NCI-H2081 treated with DMSO at 0.1 percent for 48 hours (cell line): ENCODE measurements around the gene CMTM4.
"Not testable (repeated sequence)": the region's sequence is repeated elsewhere in the genome, so short reads cannot be mapped to it uniquely, and the experiment has no call there.

ENCODE experiments used
- DNase-seq: peaks from one replicate; lab custom pipeline; 2025; lab: John Stamatoyannopoulos, UW

Gene CMTM4

DNA sequence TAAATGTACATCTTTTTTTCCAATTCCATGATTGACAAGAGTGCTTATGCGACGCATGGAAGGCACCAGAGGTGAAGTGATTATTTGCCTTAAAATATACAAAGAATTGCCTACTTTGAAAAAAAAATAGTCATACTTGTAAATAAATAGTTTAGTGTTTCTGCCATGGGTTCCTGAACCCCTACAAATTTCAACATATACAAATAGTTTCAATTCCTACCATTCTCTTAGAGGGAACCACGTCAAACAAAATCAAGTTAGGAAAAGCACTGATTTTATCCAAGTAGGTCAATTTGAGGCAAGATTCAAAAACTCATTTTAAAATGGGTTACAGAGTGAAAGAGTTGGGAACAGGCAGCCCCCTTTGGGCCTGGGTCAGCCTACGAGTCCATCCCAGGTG is 80.4 kb downstream of the CMTM4 start:
- no peak for DNase-seq

GRCh38 chr16:66614161-66614802 is 82.3 kb downstream of the CMTM4 start:
- no peak for DNase-seq

DNA sequence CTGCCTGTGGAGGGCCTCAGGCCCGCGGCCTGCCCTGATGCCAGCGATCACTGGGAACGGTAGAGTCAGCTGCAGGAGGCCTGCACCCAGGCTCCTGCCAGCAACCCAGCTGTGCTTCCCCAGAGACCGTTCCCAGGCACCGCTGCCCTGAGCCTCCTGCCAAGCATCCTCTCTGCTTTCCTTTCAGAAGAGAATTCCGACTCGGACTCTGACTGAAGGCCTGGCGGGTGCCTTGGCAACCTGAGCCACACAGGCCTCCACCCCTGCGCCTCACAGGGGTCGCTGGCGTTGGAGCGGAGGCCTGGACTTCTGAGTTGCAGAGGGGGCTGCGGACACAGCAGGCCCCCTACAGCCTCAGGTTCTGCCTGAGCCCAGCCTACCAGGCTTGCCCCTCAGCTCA is 84.1 kb downstream of the CMTM4 start:
- DNase-seq = no peak

DNA sequence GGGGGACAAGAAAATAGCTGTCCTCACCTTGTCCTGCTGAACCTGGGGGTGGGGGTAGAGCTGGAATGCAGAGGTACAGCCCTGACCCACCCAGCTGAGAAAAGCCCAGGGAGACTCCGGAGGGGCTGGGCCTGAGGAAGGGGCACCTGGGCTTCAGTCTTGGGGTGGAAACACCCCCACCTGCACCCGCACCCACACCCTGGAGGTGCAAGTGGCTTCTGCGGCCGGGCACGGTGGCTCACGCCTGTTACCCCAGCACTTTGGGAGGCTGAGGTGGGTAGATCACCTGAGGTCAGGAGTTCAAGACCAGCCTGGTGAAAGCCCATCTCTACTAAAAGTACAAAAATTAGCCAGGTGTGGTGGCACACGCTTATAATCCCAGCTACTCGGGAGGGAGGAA is 84.6 kb downstream of the CMTM4 start:
- DNase-seq = not testable (repeated sequence)

DNA sequence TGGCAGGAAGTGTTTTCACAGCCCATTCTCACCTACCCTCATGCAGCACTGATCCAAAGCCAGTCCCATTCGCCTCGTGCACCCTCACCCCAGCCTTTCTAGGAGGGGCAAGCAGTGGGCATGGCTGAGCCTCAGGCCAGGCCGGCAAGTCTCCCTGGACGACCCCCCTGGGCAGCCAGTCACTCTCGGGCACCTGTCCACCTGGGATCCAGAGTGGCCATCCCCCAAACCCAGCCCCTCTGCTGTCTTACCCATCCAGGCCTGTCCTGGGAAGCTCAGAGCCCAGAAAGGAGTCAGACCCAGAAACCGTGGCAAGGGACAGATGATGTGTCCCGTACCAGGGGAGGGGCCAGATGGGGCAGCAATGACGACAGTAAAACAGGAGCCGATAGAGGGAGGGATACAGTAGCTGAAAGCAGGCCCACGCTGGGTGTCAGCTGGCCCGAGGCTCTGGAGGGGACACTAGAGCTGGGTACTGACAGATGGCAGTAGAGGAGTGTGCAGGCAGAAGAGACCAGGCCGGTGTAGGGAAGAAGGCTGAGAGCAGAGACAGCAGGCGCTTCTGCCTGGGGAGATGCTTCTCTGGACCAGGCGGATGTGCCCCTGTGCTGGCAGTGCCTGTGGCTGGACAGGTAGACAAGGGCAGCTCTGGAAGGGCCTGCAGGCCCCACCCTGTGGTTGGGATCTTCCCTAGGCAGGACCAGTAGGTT is 86.3 kb downstream of the CMTM4 start:
- no peak for DNase-seq

DNA sequence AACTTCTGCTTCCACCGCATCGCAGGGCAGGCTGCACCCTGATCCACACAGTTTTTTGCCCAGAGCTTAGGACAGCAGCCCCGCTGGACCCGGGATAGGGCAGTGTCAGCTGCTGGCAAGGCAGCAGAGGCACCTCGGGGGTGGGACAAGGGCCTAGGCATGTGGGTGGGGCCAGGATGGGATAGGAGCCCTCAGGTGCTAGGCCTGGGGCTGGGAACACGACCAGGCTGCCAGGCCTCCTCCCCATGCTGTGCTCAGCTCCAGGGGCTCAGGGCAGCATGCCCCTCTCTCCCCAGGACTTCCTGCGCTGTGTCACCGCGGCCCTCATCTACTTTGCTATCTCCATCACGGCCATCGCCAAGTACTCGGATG is 87.4 kb downstream of the CMTM4 start:
- DNase-seq = no peak

DNA sequence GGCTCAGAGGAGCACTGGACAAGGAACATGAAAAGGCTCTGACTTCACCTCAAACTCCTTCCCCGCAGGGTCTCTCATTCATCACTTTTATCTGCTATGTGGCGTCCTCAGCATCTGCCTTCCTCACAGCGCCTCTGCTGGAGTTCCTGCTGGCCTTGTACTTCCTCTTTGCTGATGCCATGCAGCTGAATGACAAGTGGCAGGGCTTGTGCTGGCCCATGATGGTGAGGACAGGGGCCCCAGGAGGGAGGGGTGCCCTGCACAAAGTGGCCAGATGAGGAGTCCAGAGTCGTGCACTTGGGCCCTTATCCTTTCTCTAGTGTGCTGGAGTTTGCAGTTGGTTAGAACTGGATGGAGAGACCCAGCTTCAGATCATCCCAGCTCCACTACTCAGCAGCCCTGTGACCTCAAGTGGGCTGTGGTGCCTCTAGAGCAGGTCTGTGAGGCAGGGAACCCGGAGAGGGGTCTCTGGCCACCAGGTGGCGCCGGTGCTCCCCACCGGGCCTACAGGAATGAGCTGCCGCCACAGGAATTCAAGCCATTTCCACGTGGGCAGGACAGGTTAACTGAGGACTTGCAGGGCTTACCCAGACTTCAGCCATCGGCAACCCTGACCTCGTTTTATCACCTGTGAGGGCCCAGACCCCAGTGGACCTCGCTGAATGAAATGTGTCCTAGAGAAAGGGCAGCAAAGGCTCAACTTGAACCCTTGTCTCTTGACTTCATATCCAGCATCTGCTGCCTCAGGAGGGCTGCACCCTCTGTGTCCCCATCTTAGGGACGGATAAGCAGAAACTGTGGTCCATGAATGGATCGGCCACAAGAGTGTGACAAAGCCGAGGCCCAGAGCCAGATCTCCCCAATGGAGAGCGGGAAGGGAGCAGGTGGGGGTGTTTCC is 88.1 kb downstream of the CMTM4 start:
- DNase-seq = no peak

- DNase-seq = no peak
Observed at GRCh38 chr16:66605979-66606751, 90.4 kb downstream of the CMTM4 start.

DNA sequence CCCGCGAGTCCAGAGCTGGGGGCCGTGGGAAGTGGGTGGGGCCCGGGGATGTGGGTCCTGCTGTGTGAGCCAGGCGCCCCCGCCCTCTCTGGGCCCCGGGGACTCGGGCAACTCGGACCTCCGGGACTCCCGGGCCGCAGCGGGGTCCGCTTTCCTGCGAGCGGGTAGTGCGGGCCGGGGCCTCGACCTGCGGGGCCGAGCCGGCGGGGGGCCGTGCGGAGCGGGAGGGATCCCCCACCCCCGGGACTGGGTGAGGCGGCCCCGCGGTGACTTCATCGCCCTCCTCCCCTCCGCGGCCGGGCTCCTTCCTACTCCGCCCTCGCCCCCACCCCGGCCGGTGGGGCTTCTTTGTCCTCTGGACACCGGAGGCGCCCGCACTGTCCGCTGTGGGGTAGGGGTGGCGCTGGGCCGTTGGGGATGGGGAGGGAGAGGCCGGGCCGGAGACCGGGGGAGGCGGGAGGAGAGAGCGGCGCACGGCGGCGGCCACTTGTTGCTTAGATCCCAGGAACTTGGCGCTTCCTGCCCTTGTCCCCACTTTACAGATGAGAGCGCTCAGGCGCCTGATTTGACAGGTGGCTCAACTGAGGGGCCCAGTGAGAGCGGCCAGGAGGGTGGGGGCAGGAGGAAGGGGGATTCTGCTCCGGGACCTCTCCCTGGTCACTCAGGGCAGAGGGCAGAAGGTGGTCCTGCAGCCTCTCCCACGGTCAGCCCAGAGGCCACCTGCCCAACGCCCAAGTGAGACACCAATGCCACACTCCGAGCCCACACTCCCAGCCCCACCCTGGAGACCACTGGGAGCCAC is 91.2 kb downstream of the CMTM4 start:
- no peak for DNase-seq

DNA sequence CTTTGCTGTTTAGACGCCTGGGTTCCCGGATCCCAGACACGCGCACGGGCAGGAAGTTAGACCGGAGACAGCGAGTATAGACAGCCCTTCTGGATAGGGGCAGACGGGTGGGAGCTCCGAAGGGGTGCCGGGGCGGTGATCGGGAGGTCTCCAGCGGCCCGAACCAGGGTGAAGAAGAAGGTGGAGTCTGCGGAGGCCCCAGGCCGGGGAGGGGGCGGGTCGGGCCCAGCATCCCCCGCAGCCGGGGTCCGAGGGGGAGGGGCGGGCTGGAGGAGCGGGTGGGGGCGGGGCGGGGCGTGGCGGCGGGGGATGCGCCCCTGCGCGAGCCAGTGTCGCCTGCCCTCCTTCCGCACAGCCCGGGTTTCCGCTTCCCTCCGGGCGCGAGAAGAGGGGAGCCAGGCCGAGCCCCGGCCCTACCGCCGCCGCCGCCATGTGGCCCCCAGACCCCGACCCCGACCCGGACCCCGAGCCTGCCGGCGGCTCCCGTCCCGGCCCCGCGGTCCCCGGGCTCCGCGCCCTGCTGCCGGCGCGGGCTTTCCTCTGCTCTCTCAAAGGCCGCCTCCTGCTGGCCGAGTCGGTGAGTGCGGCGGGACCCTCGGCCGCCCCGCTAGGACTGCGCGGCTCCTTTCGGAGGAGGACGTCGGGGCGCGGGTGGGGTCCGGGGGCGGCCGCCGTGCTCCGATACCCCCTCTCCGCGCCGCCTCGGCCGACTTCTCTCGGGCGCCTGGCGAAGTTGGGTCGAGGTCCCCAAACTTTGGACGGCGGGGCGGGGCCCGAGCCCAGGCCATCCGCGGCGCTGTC is 92.0 kb downstream of the CMTM4 start, which contains the start of gene CMTM3:
Gene CMTM3 (plus strand): TSS at position 329 of the 801 bp plus-strand sequence. CDS start 102 bp downstream, at position 431.
- DNase-seq = no peak

DNA sequence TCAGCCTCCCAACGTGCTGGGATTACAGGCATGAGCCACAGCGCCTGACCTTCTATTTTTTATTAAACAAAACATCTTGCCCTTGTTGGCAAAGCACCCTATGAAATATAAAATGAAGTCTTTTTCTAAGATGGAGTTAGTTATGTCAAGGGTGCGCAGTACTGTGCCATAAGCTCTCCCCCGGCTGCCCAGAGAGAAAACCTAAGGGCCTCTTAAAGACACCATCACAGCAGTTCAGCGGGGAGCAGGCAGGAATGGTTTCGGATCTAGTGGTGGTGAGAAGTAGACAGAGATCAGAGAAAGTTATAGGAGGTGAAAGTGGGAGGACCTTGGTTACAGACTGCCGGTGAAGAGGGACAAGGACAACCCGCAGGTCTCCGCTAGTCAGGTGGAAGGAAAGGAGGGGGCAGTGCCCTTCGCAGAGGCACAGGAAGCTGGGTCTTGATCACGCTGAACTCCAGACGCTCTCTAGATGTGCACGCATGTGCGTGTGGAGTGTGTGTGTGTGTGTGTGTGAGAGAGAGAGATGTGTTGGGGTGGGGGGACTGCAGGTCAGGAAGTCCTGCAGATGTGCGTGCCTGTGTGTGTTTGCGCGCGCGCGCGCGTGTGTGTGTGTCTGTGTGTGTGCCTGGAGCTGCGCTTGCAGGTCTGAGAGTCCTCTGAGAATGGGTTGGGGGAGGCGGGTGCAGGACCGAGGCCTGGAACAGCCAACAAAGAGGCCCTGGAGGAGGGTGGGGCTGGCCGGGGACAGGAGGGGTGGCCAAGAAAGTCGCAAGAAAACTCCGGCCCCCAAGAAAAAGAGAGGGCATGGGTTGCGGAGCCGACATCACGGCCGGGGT is 92.8 kb downstream of the CMTM4 start:
- DNase-seq = no peak

DNA sequence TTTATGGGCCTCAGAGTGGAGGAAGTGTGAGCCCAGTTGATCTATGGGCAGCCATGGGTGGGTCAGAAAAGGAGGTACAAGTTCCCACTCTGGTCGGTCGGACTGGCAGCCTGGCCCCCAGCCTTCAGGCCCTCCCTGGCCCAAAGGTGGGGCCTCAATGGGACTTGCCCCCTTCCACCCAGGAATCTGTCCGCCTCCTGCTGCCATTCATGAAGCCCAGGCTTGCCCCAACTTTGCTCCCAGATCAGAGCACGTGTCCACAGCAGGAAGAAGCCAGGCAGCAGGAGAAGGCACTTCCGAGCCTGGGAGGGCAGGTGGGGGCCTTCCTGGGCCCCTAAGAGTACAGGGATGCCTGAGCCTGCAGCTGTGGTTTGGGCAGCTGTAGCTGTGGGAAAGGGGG is 95.1 kb downstream of the CMTM4 start:
- no peak for DNase-seq

GRCh38 chr16:66600477-66600876 is 96.1 kb downstream of the CMTM4 start:
- DNase-seq = no peak

DNA sequence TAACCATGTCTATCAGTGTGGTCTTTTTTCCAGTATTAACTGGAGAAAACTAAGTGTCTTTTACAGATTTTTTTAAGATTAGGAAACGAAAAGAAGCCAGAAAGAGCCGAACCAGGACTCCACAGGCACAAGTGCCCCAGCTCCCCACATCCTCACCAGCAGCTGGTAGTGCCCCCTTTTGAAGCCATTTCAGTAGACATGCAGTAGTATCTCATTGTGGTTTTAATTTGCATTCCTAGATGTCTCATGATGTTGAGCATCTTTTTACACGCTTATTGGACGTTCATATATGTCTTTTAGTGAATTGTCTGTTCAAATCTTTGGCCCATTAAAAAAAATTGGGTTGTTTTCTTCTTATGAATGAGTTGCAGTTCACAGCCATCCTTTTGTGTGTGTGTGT is 96.8 kb downstream of the CMTM4 start:
- DNase-seq = no peak

DNA sequence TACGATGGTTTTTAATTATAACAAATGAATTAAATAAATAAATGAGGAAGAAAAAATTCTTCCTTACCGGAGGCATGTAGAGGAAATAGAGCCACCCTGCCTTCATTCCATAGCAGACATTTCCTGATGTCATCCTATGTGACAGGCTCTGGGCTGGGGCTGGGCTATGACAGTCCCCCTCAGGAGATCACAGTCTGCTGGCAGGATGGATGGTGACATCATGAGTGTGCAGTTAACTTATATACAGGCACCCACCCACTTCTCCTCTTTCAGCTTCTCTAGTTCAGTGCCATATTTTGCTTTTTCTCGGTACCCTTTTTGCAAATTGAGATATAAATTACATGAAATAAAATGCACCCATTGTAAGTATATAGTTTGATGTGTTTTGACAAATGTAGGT is 98.4 kb downstream of the CMTM4 start:
- DNase-seq = no peak

- no peak for DNase-seq
Observed at GRCh38 chr16:66596986-66597848, 99.3 kb downstream of the CMTM4 start.

DNA sequence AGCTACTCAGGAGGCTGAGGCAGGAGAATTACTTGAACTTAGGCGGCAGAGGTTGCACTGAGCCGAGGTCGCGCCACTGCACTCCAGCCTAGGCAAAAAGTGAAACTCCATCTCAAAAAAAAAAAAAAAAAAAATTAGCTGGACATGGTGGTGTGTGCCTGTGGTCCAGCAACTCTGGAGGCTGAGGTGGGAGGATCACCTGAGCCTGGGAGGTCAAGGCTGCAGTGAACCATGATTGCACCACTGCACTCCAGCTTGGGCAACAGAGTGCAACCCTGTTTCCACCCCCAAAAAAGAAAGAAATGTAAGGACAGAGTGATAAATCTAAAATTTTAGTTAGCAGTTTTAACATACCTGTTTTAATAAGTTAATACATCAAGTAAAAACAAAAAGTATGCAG is 100.0 kb downstream of the CMTM4 start:
- not testable (repeated sequence) for DNase-seq

GRCh38 chr16:66594739-66595138 is 101.8 kb downstream of the CMTM4 start:
- no peak for DNase-seq
